HepG2 (cell line): ENCODE results near the gene AGR2. TPM values are rescaled to one million over a fixed set of nuclear protein-coding genes. Genes with fewer than 3 reads are reported as not detected.

ENCODE experiments used
- BCLAF1 ChIP-seq: fragments of 450-650 bp; IDR thresholded peaks from 2 replicates; pipeline ENCODE4 v1.6.1; 2017; ENCODE audit warnings: mild to moderate bottlenecking
- FOSL2 ChIP-seq: sonication (generic); formaldehyde crosslinking; IDR thresholded peaks from 2 replicates; pipeline ENCODE4 v1.4.0; 2020; ENCODE audit warnings: missing genetic modification reagents
- HOMEZ ChIP-seq: IDR thresholded peaks from 2 replicates; pipeline ENCODE4 v1.6.1; 2016; ENCODE audit warnings: low read depth
- MBD4 ChIP-seq: IDR thresholded peaks from 2 replicates; pipeline ENCODE4 v1.6.1; 2012; ENCODE audit warnings: low read length, inconsistent platforms, borderline replicate concordance
- MTF2 ChIP-seq: sonication (generic); formaldehyde crosslinking; IDR thresholded peaks from 2 replicates; pipeline ENCODE4 v1.5.0; 2020; ENCODE audit warnings: missing genetic modification reagents, borderline replicate concordance
- NFE2 ChIP-seq: sonication (generic); formaldehyde crosslinking; IDR thresholded peaks from 2 replicates; pipeline ENCODE4 v1.4.0; 2020; ENCODE audit warnings: missing genetic modification reagents
- RBFOX2 ChIP-seq: fragments of 200-400 bp; formaldehyde crosslinking; IDR thresholded peaks from 2 replicates; pipeline ENCODE4 v1.6.1; 2017; ENCODE audit warnings: low read depth, mild to moderate bottlenecking, low read length
- SNAPC5 ChIP-seq: sonication (generic); formaldehyde crosslinking; IDR thresholded peaks from 2 replicates; pipeline ENCODE4 v1.8.1; 2023; ENCODE audit warnings: mild to moderate bottlenecking, missing genetic modification reagents, borderline replicate concordance
- SRSF1 ChIP-seq: fragments of 200-400 bp; formaldehyde crosslinking; optimal IDR thresholded peaks from 2 replicates; pipeline ENCODE3; 2017; ENCODE audit warnings: mild to moderate bottlenecking, low read depth, low read length, moderate library complexity
- TARDBP ChIP-seq: sonication (generic); formaldehyde crosslinking; IDR thresholded peaks from 2 replicates; pipeline ENCODE4 v1.8.0; 2022; ENCODE audit warnings: mild to moderate bottlenecking, missing genetic modification reagents
- TBX2 ChIP-seq: sonication (generic); formaldehyde crosslinking; IDR thresholded peaks from 2 replicates; pipeline ENCODE4 v1.5.0; 2020; ENCODE audit warnings: missing genetic modification reagents, mild to moderate bottlenecking, borderline replicate concordance
- ZNF30 ChIP-seq: sonication (generic); formaldehyde crosslinking; IDR thresholded peaks from 2 replicates; pipeline ENCODE4 v1.5.0; 2020; ENCODE audit warnings: mild to moderate bottlenecking, missing genetic modification reagents
- ZNF446 ChIP-seq: sonication (generic); formaldehyde crosslinking; IDR thresholded peaks from 2 replicates; pipeline ENCODE4 v1.5.0; 2020; ENCODE audit warnings: mild to moderate bottlenecking, missing genetic modification reagents
- ZNF574 ChIP-seq: sonication (generic); formaldehyde crosslinking; IDR thresholded peaks from 2 replicates; pipeline ENCODE4 v1.4.0; 2020; ENCODE audit warnings: missing genetic modification reagents
- ZNF576 ChIP-seq: sonication (generic); formaldehyde crosslinking; IDR thresholded peaks from 2 replicates; pipeline ENCODE4 v1.4.0; 2020; ENCODE audit warnings: mild to moderate bottlenecking, missing genetic modification reagents
- ZNF605 ChIP-seq: sonication (generic); formaldehyde crosslinking; IDR thresholded peaks from 2 replicates; pipeline ENCODE4 v1.8.0; 2022; ENCODE audit warnings: mild to moderate bottlenecking, missing genetic modification reagents
- ZNF607 ChIP-seq: sonication (generic); formaldehyde crosslinking; IDR thresholded peaks from 2 replicates; pipeline ENCODE4 v1.5.1; 2020; ENCODE audit warnings: missing genetic modification reagents, mild to moderate bottlenecking, borderline replicate concordance
- ZNF615 ChIP-seq: sonication (generic); formaldehyde crosslinking; IDR thresholded peaks from 2 replicates; pipeline ENCODE4 v1.5.0; 2020; ENCODE audit warnings: mild to moderate bottlenecking, missing genetic modification reagents, borderline replicate concordance
- ZNF678 ChIP-seq: sonication (generic); formaldehyde crosslinking; IDR thresholded peaks from 2 replicates; pipeline ENCODE4 v1.4.0; 2020; ENCODE audit warnings: mild to moderate bottlenecking, missing genetic modification reagents
- polyA plus RNA-seq, 8 experiments: library from polyadenylated mRNA; depleted of rRNA in 3 of 8; stranded (reverse) in 7 of 8; unstranded in 1 of 8; fragments of >200 nt; fragmentation: Illumina TruSeq in 4 of 8; extraction: Trizol in 4 of 8; gene quantifications; 2 replicates each; pipeline versions ENCODE4 v1.2.1 to v1.2.3, GENCODE V29; 2011 to 2016; ENCODE audit warnings: low read depth in 4 of 8, missing spikeins in 1 of 8, mixed read lengths in 1 of 8; ENCODE audit not compliant: insufficient read depth in 1 of 8
- total RNA-seq, 5 experiments: library from RNA; depleted of rRNA; stranded (reverse); fragments of >200 nt; fragmentation: Illumina TruSeq; extraction: Trizol; gene quantifications; 2 replicates each; pipeline ENCODE4 v1.2.3, GENCODE V29; 2016; ENCODE audit warnings: low read depth in 1 of 5

Gene AGR2
- total and polyA plus RNA-seq, 2 of the 13 experiments (the other 11 are each of a cell fraction or from before 2014, with no cell fraction given), result 1.7 to 2.9 TPM

GRCh38 chr7:16753102-16753931 lies 51.5 kb downstream of the AGR2 start, which contains the start of gene TSPAN13 (continued):
- TF ChIP-seq RBFOX2, result peak; percentile 47; the same call in 1 of the 2 replicates
- no peak for TF ChIP-seq NFE2 (CRISPR knock-in tag)
- no peak for TF ChIP-seq BCLAF1
- no peak for TF ChIP-seq MBD4
- TF ChIP-seq ZNF574 (CRISPR knock-in tag), result 0 out of 2 replicates have a peak, but pooled peaks have one; percentile 23
- 0 out of 2 replicates have a peak, but pooled peaks have one; percentile 66 for TF ChIP-seq SNAPC5 (CRISPR knock-in tag)
- peak; percentile 90; the same call in 1 of the 2 replicates for TF ChIP-seq MTF2 (CRISPR knock-in tag)
- TF ChIP-seq ZNF607 (CRISPR knock-in tag), result no peak
- no peak for TF ChIP-seq ZNF615 (CRISPR knock-in tag)
- no peak for TF ChIP-seq FOSL2 (CRISPR knock-in tag)
- no peak for TF ChIP-seq ZNF446 (CRISPR knock-in tag)
- TF ChIP-seq HOMEZ (CRISPR knock-in tag), result peak; percentile 48; the same call in 1 of the 2 replicates
- TF ChIP-seq TBX2, result 0 out of 2 replicates have a peak, but pooled peaks have one; percentile 19
- TF ChIP-seq SRSF1, result no peak
- no peak for TF ChIP-seq ZNF576 (CRISPR knock-in tag)
- no peak for TF ChIP-seq TARDBP
- TF ChIP-seq ZNF678 (CRISPR knock-in tag), result no peak
- TF ChIP-seq ZNF605, result peak; percentile 12; the same call in 1 of the 2 replicates
- TF ChIP-seq ZNF30, result 0 out of 2 replicates have a peak, but pooled peaks have one; percentile 47
